ENCODE data around the gene TRAF6. TPM values are rescaled to one million over a fixed set of nuclear protein-coding genes. Genes with fewer than 3 reads are reported as not detected.

TRAF6 gene
- total RNA-seq, 2 donors from 2014 or later = 7.5 to 9.2 TPM

- Histone ChIP-seq H3K36me3 (replicated peaks in 1 of 2; ENCODE audit: insufficient read depth in 1 of 2, low read depth in 2 of 2) (no peaks in the 10 kb centered on the region), H3K27me3 (no peaks in the 10 kb centered on the region), H3K27ac (no peak overlapping the region), H3K4me1 (peaks cover 33% of the 10 kb centered on the region), H3K9me3 (no peaks in the 10 kb centered on the region), H3K4me3 (no peak overlapping the region)
- ATAC-seq (no peak), DNase-seq (no peak)
- TF ChIP-seq POLR2A (IDR thresholded peaks at IDR 0.05) = no peak
- no peak for TF ChIP-seq CTCF (IDR thresholded peaks at IDR 0.05)
- intact Hi-C loops (cut with DNase I) = no loop called here
- WGBS, 2 donors = 90 to 94% methylated on average over 6 of the region's 6 CpGs
Observed at GRCh38 chr11:36451045-36451444, 59.0 kb downstream of the TRAF6 start.

GRCh38 chr11:36450110-36450572 is 59.9 kb downstream of the TRAF6 start:
- WGBS, 2 donors = 40 to 49% methylated on average over 3 of the region's 3 CpGs
- Histone ChIP-seq H3K27me3 (no peaks in the 10 kb centered on the region), H3K27ac (peak overlapping the region in 2 of 4 donors; percentile 32 to 55), H3K4me3 (no peak overlapping the region), H3K9me3 (no peaks in the 10 kb centered on the region), H3K36me3 (replicated peaks in 1 of 2; ENCODE audit: insufficient read depth in 1 of 2, low read depth in 2 of 2) (no peaks in the 10 kb centered on the region), H3K4me1 (peaks cover 33% of the 10 kb centered on the region)
- TF ChIP-seq CTCF (IDR thresholded peaks at IDR 0.05) = no peak
- TF ChIP-seq POLR2A (IDR thresholded peaks at IDR 0.05) = no peak
- ATAC-seq (peak; percentile 63), DNase-seq (no peak)
- intact Hi-C loops (cut with DNase I) = no loop called here

- H3K9me3 ChIP-seq = no peaks in the 10 kb centered on the region
- no peaks in the 10 kb centered on the region for H3K36me3 ChIP-seq (replicated peaks in 1 of 2; ENCODE audit: insufficient read depth in 1 of 2, low read depth in 2 of 2)
- ATAC-seq (no peak), DNase-seq (no peak)
- intact Hi-C loops (cut with DNase I) = no loop called here
- 56 to 70% methylated on average over 5 of the region's 5 CpGs for WGBS, 2 donors
- TF ChIP-seq POLR2A (IDR thresholded peaks at IDR 0.05) = no peak
- TF ChIP-seq CTCF (IDR thresholded peaks at IDR 0.05) = no peak
- H3K27ac ChIP-seq = peak overlapping the region in 2 of 4 donors; percentile 32 to 55
- no peaks in the 10 kb centered on the region for H3K27me3 ChIP-seq
- peaks cover 33% of the 10 kb centered on the region for H3K4me1 ChIP-seq
- H3K4me3 ChIP-seq = no peak overlapping the region
Observed at GRCh38 chr11:36449561-36450096, 60.4 kb downstream of the TRAF6 start.

GRCh38 chr11:36447947-36448346 is 62.1 kb downstream of the TRAF6 start:
- H3K9me3 ChIP-seq = no peaks in the 10 kb centered on the region
- no peak overlapping the region for H3K4me3 ChIP-seq
- peak; percentile 50 to 70 (median 54) for DNase-seq
- H3K27me3 ChIP-seq = no peaks in the 10 kb centered on the region
- TF ChIP-seq POLR2A (IDR thresholded peaks at IDR 0.05) (no peak), CTCF (IDR thresholded peaks at IDR 0.05) (no peak)
- peak; percentile 58 for ATAC-seq
- 26 to 28% methylated on average over 8 of the region's 8 CpGs for WGBS, 2 donors
- H3K4me1 ChIP-seq = peaks cover 33% of the 10 kb centered on the region
- no peaks in the 10 kb centered on the region for H3K36me3 ChIP-seq (replicated peaks in 1 of 2; ENCODE audit: insufficient read depth in 1 of 2, low read depth in 2 of 2)
- no peak overlapping the region for H3K27ac ChIP-seq
- intact Hi-C loops (cut with DNase I) = no loop called here

GRCh38 chr11:36447514-36447913 is 62.6 kb downstream of the TRAF6 start:
- H3K9me3 ChIP-seq = no peaks in the 10 kb centered on the region
- ATAC-seq (no peak), DNase-seq (no peak)
- H3K27me3 ChIP-seq = no peaks in the 10 kb centered on the region
- H3K36me3 ChIP-seq (replicated peaks in 1 of 2; ENCODE audit: insufficient read depth in 1 of 2, low read depth in 2 of 2) = no peaks in the 10 kb centered on the region
- H3K4me1 ChIP-seq = peaks cover 29% of the 10 kb centered on the region
- intact Hi-C loops (cut with DNase I) = no loop called here
- WGBS, 2 donors = 26 to 34% methylated on average over 2 of the region's 2 CpGs
- no peak overlapping the region for H3K27ac ChIP-seq
- no peak for TF ChIP-seq POLR2A (IDR thresholded peaks at IDR 0.05)
- no peak for TF ChIP-seq CTCF (IDR thresholded peaks at IDR 0.05)
- H3K4me3 ChIP-seq = no peak overlapping the region

Measured in body of pancreas (tissue), 4 donors.